Measurements from ENCODE around the gene EBNA1BP2. TPM values are rescaled to one million over a fixed set of nuclear protein-coding genes. Genes with fewer than 3 reads are reported as not detected.
"Not testable (repeated sequence)": the region's sequence is repeated elsewhere in the genome, so short reads cannot be mapped to it uniquely, and the experiment has no call there.

Gene EBNA1BP2, protein sequence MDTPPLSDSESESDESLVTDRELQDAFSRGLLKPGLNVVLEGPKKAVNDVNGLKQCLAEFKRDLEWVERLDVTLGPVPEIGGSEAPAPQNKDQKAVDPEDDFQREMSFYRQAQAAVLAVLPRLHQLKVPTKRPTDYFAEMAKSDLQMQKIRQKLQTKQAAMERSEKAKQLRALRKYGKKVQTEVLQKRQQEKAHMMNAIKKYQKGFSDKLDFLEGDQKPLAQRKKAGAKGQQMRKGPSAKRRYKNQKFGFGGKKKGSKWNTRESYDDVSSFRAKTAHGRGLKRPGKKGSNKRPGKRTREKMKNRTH
- polyA plus RNA-seq = 10 to 100 TPM; 32.2 to 69.6 (median 42.6) TPM

DNA sequence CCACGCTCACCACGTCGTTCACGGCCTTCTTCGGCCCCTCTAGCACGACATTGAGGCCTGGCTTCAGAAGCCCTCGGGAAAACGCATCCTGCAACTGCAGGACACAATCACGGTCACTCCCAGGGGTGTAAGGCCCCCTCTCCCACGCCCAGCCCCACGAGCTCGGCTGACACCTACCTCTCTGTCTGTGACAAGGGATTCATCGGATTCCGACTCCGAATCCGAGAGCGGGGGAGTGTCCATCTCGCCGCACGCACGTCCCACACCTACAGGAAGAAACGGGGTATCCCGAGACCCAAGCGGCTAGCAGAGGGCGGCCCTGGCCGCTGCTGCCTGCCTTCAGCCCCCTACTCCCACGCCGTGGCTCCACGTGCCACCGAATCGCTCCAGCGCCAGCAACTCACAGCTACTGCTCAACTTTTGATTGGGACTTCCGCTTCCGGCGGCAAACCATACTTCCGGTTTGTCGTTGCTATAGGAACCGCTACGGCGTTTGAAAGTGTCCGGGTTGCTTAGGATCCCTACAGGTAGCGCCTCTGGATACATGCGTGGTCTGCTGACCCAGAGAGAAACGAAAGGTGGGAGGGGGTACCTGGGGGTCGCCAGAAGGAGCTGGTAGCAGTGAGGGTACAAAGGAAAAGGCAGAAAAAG lies at the start of gene EBNA1BP2, which contains the start of gene CFAP57:
Gene EBNA1BP2, minus strand, starts transcription at position 415 of the 651 bp plus-strand sequence. Its CDS starts 172 bp downstream, at position 243.
Gene CFAP57, plus strand, starts transcription at position 455 of the 651 bp plus-strand sequence. CDS start 424 bp downstream, outside the sequence.
- 0% methylated on average over 44 to 45 of the region's 45 CpGs for WGBS, 3 donors
- no peak within 1 kb of the TSS for H3K27ac ChIP-seq (ENCODE audit: low read depth, low read length)

DNA sequence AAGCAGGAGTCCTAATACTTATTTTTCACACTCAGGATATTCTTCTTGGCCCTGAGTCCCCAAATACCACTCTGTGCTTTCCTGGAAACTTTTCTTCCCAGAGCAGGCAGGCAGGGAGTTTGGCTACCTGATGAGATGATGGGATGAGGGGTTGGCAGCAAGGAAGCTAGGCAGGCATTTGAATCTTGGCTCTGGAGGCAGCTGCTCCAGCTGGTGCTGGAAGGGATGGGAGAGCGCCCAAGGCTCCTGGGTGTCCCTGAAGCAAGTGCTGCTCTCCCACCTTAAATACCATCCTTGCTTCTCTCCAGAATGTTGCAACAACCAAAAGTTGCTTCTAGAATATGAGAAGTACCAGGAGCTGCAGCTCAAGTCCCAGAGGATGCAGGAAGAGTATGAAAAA lies 49.7 kb upstream of the EBNA1BP2 start:
- 100% methylated on average over 1 of the region's 1 CpG for WGBS, 3 donors
- no peak overlapping the region for H3K27ac ChIP-seq (ENCODE audit: low read depth, low read length)

DNA sequence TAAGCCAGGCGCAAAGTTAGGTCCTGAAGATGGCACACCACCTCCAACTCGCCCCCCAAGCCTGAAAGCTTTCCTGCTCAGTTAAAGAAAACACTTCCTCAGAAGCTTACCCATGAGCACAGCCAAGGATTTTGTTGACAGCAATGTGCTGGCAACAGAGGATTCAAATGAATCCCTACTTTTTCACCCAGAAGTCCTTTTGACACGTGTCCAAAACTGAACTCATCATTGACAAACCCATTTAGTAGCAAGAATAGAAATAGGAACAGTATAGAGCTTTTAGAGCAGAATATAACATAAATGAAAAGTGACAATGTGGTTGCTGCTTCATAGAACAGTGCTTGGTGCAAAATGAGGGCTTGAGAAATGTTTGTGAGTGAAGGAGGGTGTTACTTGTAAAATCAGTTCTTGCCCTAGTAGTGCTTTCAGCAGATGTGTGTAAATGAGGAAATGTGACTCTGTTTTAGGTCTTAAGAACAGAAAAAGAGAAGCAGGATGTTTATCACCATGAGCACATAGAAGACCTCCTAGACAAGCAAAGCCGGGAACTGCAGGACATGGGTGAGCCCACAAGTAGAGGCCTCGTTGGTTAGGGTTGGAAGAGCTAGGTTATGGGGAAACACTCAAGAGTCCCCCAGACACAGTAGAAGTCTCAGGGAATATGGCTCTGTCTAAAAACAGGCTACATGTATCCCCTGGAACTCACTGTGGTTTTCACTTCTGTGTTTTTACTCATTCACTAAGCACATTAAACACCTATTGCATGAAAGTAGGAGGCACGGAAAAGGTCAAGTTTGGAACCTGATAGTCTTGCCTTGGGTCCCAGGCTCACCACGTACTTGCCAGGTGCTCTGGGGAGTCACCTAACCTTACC lies 49.1 kb upstream of the EBNA1BP2 start:
- H3K27ac ChIP-seq (ENCODE audit: low read depth, low read length) = no peak overlapping the region
- WGBS, 3 donors = 65 to 79% (median 69%) methylated on average over 7 of the region's 7 CpGs

DNA sequence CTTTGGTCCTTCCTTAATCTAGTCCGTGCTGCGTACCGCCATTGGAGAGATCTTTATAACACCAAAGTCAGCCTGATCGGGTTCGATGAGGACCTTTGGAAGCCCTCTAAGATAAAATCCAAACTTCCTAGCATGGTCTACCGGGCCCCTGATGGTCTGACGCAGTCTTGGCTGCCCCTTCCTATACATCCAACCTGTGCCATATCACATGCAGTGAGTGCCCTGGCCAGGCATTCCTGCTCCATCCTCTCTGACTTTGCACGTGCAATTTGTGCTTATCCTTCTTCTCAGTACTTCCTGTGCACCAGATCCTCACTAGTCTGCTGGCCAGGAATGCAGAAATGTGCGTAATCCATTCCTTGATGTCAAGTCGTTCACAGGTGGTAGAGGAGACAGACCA lies 45.7 kb upstream of the EBNA1BP2 start:
- no peak overlapping the region for H3K27ac ChIP-seq (ENCODE audit: low read depth, low read length)
- WGBS, 3 donors = 85 to 87% (median 86%) methylated on average over 10 of the region's 10 CpGs

DNA sequence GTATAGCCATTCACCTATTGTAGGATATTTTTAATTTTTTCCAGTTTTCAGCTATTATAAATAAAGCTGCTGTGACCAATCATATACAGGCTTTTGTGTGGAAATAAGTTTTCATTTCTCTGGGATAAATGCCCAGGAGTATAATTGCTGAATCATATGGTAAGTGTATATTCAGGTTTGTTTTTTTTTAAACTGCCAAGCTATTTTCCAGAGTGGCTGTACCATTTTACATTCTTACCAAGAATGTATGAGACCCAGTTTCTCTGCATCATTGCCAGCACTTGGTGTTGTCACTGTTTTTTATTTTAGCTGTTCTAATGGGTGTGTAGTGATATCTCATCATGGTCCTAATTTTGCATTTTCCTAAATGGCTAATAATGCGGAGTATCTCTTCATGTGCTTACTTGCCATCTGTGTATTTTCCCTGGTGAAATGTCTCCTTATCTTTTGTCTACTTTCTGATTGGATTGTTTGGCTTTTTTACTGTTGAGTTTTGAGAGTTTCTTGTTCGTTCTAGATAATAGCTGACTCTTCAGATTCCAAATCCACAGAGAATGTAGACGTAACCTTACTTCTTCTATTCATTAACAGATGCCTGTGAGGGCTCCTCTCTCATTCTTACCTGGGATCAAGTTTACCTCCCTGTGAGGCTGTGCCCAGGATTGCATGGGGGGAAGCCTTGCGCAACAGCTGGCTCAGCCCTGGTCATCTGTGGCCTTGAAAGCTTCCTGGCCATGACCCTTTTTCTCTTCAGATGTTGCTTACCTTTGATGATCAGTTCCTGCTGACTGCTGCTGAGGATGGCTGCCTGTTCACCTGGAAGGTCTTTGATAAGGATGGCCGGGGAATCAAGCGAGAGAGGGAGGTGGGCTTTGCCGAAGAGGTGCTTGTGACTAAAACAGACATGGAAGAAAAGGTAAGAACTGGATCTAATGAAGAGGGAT lies 42.7 kb upstream of the EBNA1BP2 start:
- 64 to 76% (median 75%) methylated on average over 7 of the region's 7 CpGs for WGBS, 3 donors
- H3K27ac ChIP-seq (ENCODE audit: low read depth, low read length) = no peak overlapping the region

DNA sequence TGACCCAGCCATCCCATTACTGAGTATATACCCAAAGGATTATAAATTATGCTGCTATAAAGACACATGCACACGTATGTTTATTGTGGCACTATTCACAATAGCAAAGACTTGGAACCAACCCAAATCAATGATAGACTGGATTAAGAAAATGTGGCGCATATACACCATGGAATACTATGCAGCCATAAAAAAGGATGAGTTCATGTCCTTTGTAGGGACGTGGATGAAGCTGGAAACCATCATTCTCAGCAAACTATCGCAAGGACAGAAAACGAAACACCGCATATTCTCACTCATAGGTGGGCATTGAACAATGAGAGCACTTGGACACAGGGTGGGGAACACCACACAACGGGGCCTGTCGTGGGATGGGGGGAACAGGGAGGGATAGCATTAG lies 36.2 kb upstream of the EBNA1BP2 start:
- H3K27ac ChIP-seq (ENCODE audit: low read depth, low read length) = not testable (repeated sequence)
- WGBS, 3 donors = 94 to 98% (median 97%) methylated on average over 8 of the region's 8 CpGs

DNA sequence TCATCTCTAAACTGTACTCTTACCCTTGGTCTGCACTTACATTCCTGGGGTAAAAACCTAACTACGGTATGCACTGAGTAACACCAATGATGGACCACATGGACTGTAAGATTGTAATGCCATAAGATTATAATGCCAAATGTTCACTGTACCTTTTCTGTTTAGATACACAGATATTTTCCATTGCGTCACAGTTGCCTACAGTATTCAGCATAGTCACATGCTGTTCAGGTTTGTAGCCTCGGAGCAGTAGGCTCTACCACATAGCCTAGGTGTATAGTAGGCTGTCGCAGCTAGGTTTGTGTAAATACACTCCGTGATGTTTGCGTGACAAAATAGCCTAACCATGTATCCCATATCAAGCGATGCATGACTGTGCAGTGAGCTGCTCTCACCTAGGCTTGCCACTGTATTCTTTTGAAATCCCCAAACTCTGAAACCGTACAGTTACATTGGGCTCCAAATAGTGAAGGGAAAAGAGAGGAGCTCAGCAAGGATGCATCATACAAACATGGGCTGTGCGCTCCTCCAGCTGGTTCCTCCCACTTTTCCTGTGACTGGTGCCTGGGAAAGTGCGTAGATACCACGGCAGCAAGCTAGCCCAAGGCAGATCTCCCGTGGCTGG lies 35.3 kb upstream of the EBNA1BP2 start:
- no peak overlapping the region for H3K27ac ChIP-seq (ENCODE audit: low read depth, low read length)
- WGBS, 3 donors = 69 to 81% (median 74%) methylated on average over 12 of the region's 12 CpGs

DNA sequence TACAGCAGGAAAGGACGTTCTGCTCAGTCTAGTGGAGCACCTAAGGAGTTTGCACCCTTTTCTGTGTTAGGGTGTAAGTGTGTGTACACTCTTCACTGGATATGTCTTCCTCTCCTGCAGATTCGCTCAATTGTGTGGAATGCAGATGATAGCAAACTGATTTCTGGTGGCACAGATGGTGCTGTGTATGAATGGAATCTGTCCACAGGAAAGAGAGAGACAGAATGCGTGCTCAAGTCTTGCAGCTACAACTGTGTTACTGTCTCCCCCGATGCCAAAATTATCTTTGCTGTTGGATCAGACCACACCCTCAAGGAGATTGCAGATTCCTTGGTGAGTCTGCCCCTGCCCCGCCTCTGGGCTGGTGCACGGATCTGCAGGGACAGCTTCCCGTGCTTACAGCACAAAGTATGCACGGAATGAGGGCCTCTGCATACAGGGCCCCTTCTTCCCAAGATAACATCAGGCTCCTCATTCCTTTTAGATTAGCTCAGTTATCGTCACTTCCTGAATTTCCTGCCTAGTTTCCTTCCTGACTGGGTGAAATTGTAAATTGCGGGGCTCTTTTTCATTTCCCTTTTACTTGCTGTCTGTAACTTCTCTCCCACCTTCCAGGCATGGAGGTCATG lies 34.6 kb upstream of the EBNA1BP2 start:
- WGBS, 3 donors = 16 to 43% (median 19%) methylated on average over 10 of the region's 10 CpGs
- H3K27ac ChIP-seq (ENCODE audit: low read depth, low read length) = no peak overlapping the region

DNA sequence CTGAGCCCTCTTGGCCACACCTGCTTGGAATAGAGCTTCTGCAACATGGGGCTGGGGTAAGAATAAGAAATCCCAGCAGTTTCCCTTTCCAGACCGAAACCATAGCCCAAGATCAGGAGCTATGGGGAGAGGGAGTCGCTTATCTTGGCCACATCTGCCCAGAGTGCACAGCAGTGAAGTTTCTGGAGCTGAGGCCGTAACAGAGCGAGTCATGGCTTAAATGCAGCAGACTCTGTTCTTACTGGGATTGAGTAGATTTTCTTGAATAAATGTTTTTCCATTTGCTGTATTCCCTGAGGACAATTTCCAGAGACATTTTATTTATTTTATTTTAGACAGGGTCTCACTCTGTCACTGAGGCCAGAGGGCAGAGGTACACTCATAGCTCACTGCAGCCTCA lies 33.6 kb upstream of the EBNA1BP2 start:
- H3K27ac ChIP-seq (ENCODE audit: low read depth, low read length) = no peak overlapping the region
- 76 to 92% (median 83%) methylated on average over 4 of the region's 4 CpGs for WGBS, 3 donors

DNA sequence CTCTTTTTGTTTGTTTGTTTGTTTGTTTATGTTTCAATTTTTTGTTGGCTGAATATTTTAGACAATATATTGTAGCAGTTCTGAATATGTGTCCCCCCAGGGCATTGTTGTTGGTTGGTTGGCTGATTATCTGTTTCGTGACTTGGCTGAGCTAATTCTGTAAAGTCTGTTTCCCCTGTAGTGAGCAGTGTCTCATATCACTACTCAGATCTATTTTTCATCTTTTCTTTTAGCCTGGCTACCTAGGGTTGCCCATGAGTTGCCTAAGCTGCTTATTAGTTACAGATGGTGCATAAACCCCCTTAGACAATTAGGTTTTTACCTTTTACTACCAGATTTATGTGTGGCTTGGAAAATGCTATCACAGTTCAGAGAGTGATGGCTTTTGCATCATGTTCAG lies 32.3 kb upstream of the EBNA1BP2 start:
- 89 to 100% (median 98%) methylated on average over 1 of the region's 1 CpG for WGBS, 3 donors
- H3K27ac ChIP-seq (ENCODE audit: low read depth, low read length) = no peak overlapping the region

DNA sequence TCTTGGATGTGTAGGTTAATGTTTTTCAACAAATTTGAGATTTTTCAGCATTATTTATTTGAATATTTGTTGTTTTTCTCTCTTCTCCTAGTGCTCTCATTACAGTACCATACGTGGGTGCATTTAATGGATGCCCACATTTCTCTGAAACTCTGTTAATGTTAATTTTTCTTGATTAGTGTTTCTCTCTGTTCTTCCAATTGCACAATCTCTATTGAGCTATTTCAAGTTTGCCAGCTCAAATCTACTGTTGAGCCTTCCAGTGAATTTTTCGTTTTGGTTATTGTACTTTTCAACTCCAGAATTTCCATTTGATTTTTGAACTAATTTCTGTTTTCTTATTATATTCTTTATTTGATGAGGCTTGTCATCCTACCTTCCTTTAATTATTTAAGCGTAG lies 31.8 kb upstream of the EBNA1BP2 start:
- no peak overlapping the region for H3K27ac ChIP-seq (ENCODE audit: low read depth, low read length)
- WGBS, 3 donors = 79 to 97% (median 95%) methylated on average over 3 of the region's 3 CpGs

DNA sequence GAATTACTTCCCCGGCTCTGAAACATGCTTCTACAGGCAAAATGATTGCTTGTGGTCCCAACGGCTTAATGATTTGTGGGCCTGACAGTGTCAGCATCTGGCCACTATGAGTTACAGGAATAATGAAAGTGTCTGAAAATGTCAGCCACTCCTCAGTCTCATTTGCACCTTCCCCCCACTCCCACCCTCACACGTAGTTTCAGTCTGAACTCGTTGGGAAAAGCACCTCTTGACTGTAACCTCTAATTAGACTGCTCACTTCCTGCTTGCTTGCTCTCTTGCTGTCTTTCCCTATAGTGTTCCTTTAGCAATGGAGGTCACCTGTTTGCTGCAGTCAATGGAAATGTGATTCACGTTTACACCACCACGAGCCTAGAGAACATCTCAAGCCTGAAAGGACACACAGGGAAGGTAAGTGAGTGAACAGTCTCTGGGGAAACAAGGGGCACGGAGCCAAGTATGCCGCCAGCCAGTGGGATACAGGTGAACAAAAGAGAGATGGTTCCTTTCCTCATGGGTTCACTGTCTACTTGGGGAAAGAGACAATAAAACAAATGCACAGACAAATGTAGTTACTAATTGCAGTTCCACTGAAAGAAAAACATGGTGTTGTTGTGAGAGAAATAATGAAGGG lies 27.1 kb upstream of the EBNA1BP2 start:
- WGBS, 3 donors = 59 to 65% (median 64%) methylated on average over 8 of the region's 8 CpGs
- no peak overlapping the region for H3K27ac ChIP-seq (ENCODE audit: low read depth, low read length)

DNA sequence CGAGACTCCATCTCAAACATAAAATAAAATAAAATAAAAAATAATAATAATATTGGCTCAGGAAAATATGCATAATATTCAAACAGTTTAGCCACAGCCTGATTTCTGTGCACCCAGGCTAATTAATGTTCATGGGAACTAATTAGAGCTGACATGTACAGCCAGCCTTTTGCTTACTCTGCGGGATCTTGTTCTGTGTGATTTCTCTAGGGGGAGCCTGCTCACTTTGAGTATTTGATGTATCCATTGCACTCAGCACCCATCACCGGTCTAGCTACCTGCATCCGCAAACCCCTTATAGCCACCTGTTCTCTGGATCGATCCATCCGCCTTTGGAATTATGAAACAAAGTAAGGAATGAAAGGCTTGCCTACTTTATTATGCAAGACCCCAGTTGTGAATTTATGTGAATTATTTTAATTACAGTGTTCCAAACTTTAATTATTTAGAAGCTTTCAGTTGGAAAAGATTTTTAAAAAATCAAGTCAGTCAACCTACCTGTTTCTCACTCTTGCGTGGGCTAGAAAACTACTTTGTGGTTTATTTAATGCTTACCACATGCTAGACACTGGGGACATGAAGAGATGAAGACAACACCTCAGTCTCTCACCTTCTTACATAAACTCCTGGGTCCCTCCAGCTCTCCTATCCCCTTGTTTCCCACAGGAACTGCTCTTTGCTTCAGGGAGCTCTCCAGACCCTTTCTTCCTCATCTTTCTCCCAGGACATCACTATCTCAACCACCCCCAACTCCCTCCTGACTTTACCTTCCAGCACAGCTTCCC lies 25.4 kb upstream of the EBNA1BP2 start:
- WGBS, 3 donors = 91% methylated on average over 7 of the region's 7 CpGs
- no peak overlapping the region for H3K27ac ChIP-seq (ENCODE audit: low read depth, low read length)

DNA sequence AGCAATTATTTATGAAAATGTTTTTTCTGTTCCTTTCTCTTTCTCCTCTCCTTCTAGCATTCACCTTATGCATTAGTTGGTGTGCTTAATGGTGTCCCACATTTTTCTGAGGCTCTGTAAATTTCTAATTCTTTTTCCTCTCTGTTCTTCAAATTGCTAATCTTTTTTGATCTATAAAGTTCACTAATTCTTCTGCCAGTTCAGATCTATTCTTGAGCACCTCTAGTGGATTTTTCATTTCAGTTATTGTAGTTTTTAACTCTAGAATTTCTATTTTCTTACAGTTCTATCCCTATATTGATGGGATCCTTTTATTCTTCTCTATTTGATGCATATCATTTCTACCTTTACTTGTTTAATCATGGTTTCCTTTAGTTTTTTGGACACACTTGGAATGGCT lies 22.4 kb upstream of the EBNA1BP2 start:
- no peak overlapping the region for H3K27ac ChIP-seq (ENCODE audit: low read depth, low read length)

DNA sequence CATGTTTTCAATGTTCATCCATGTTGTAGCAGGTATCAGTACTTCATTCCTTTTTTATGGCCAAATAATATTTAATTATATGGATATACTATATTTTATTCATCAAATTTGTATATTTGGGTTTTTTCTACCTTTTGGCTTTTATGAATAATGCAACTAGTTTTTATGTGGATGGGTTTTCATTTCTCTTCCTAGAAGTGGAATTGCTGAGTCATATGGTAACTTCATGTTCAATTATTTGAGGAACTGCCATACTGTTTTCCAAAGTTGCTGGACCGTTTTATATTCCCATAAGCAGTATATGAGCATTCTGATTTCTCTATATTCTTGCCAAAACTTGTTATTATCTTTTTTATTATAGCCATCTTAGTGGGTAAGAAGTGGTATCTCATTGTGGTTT lies 16.0 kb upstream of the EBNA1BP2 start:
- WGBS, 3 donors = 39 to 91% (median 82%) methylated on average over 1 of the region's 1 CpG
- no peak overlapping the region for H3K27ac ChIP-seq (ENCODE audit: low read depth, low read length)

DNA sequence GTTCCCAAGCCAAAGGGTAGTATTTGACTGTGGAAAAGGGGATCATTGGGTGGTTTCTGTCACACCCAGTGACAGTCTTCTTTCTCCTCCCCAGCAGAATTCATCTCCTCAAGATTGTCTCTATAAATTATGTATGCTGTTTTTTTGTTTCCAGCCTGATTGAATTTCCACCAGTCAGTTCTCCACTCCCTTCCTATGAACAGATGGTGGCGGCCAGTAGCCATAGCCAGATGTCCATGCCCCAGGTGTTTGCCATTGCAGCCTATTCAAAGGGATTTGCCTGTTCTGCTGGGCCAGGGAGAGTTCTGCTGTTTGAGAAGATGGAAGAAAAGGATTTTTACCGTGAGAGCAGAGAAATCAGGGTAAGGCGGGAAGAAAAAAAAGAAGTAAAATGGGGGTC lies 12.9 kb upstream of the EBNA1BP2 start:
- H3K27ac ChIP-seq (ENCODE audit: low read depth, low read length) = no peak overlapping the region
- WGBS, 3 donors = 89 to 91% (median 89%) methylated on average over 3 of the region's 3 CpGs
